HepG2 (cell line): Measurements from ENCODE around the gene SP1. TPM values are rescaled to one million over a fixed set of nuclear protein-coding genes. Genes with fewer than 3 reads are reported as not detected.
A peak's percentile ranks its signal among the peaks of the same experiment; 100 is the strongest.
"Not testable (repeated sequence)": the region's sequence is repeated elsewhere in the genome, so short reads cannot be mapped to it uniquely, and the experiment has no call there.

Experiments used
- ATAC-seq: fragments of 200-7000 bp; cut with Tn5 transposase; 3 replicates; pipeline ENCODE4 v1.9.1; 2020; ENCODE audit warnings: mild to moderate bottlenecking, moderate library complexity
- BruUV-seq: library from RNA; stranded (reverse); fragments of 400-500 nt; replicated peaks from 2 replicates; lab custom pipeline; 2021; lab: Mats Ljungman, UMichigan
- CTCF ChIA-PET: fragments of 300-600 bp; formaldehyde crosslinking; extraction: SDS; loops from one replicate; lab custom pipeline; 2021; ENCODE audit warnings: low total read pairs, inconsistent platforms, low intra/inter-chr PET ratio; lab: Yijun Ruan, JAX
- POLR2A ChIA-PET: fragments of 350-600 bp; sonication (Branson Sonifier 250); formaldehyde crosslinking; loops from one replicate; lab custom pipeline; 2020; ENCODE audit warnings: antibody characterized with exemption, inconsistent platforms; lab: Yijun Ruan, JAX
- DNase-seq: peaks from one replicate; pipeline ENCODE4 v3.0.0-alpha.2; 2015; ENCODE audit warnings: low spot score
- FAIRE-seq: peaks from 3 replicates; lab custom pipeline; 2011; peaks lifted over from hg19 to GRCh38; lab: Jason Lieb, UNC
- H2AFZ ChIP-seq: one replicate; pipeline ENCODE4 v1.6.1; 2011; ENCODE audit warnings: low read length, inconsistent platforms
- H3K27ac ChIP-seq: fragments of 300-600 bp; 3 replicates; pipeline ENCODE4 v1.8.0; 2011; ENCODE audit warnings: mixed run types, mild to moderate bottlenecking, mixed read lengths, low read length, inconsistent platforms; ENCODE audit not compliant: insufficient read depth; ENCODE audit errors: extremely low read length
- H3K27me3 ChIP-seq, 2 experiments: fragments of 200-600 bp in 1 of 2; 2 replicates in 1 of 2; 3 replicates in 1 of 2; pipeline versions ENCODE4 v1.6.0 to v1.8.0; 2011; ENCODE audit warnings: low read length in 2 of 2, mild to moderate bottlenecking in 2 of 2, moderate library complexity in 2 of 2, inconsistent platforms in 1 of 2; ENCODE audit not compliant: insufficient read depth in 2 of 2, control insufficient read depth in 1 of 2
- H3K36me3 ChIP-seq, 2 experiments: fragments of 200-600 bp in 1 of 2; replicated peaks in 1 of 2; 2 replicates in 1 of 2; 3 replicates in 1 of 2; pipeline versions ENCODE4 v1.5.1 to v1.8.0; 2011; ENCODE audit warnings: low read length in 2 of 2, inconsistent platforms in 1 of 2; ENCODE audit not compliant: insufficient read depth in 2 of 2, control insufficient read depth in 1 of 2
- H3K4me1 ChIP-seq: 2 replicates; pipeline ENCODE4 v1.5.1; 2012; ENCODE audit warnings: low read length, inconsistent platforms; ENCODE audit not compliant: insufficient read depth
- H3K4me2 ChIP-seq: 2 replicates; pipeline ENCODE4 v1.6.0; 2011; ENCODE audit warnings: low read depth, low read length, inconsistent platforms
- H3K4me3 ChIP-seq, 3 experiments: fragments of 200-600 bp in 1 of 3; sonication (generic), shearing (Covaris generic) in 1 of 3; replicated peaks in 1 of 3; 2 replicates each; pipeline ENCODE4 v1.5.1; 2011 to 2016; ENCODE audit warnings: low read length in 3 of 3, inconsistent platforms in 2 of 3, low read depth in 2 of 3, mild to moderate bottlenecking in 2 of 3, control low read depth in 1 of 3, mixed read lengths in 1 of 3; ENCODE audit not compliant: insufficient read depth in 1 of 3
- H3K79me2 ChIP-seq: one replicate; pipeline ENCODE4 v1.6.1; 2011; ENCODE audit warnings: low read length, inconsistent platforms; ENCODE audit not compliant: insufficient read depth
- H3K9ac ChIP-seq: 2 replicates; pipeline ENCODE4 v1.6.0; 2011; ENCODE audit warnings: mild to moderate bottlenecking, low read depth, low read length, inconsistent platforms; ENCODE audit not compliant: insufficient read depth
- H3K9me3 ChIP-seq: 2 replicates; pipeline ENCODE4 v1.5.1; 2012; ENCODE audit warnings: mild to moderate bottlenecking, low read length
- H4K20me1 ChIP-seq: 2 replicates; pipeline ENCODE4 v1.6.0; 2011; ENCODE audit warnings: inconsistent platforms, mild to moderate bottlenecking, low read length, moderate library complexity; ENCODE audit not compliant: insufficient read depth
- CEBPB ChIP-seq: IDR thresholded peaks from 2 replicates; pipeline ENCODE4 v1.6.1; 2011; ENCODE audit warnings: low read depth, low read length, improper control_type of control experiment, borderline replicate concordance
- CEBPG ChIP-seq: IDR thresholded peaks from 2 replicates; pipeline ENCODE4 v1.6.1; 2016
- ZMYM3 ChIP-seq: sonication (generic); formaldehyde crosslinking; IDR thresholded peaks from 2 replicates; pipeline ENCODE4 v1.5.1; 2020; ENCODE audit warnings: mild to moderate bottlenecking, missing genetic modification reagents
- ZNF460 ChIP-seq: sonication (generic); formaldehyde crosslinking; IDR thresholded peaks from 2 replicates; pipeline ENCODE4 v1.5.1; 2020; ENCODE audit warnings: missing genetic modification reagents, mild to moderate bottlenecking, borderline replicate concordance
- WGBS: methylation state at CpG from one replicate; pipeline ENCODE4 v1.1.6; 2017; ENCODE audit warnings: low lambda C conversion rate; 5-methylcytosine and 5-hydroxymethylcytosine counted together
- in situ Hi-C: cut with HindIII; loops from 2 replicates; pipeline ENCODE4 v1.10.0; 2017; ENCODE audit warnings: low pct_unique_long_range_greater_than_20kb; ENCODE audit not compliant: extremely low pct_ligation_motif_present
- intact Hi-C: fragments of 100-400 bp; cut with micrococcal nuclease; formaldehyde crosslinking; loops from one replicate; pipeline ENCODE4 v1.10.0; 2022; ENCODE audit not compliant: unreplicated experiment
- polyA plus RNA-seq, 8 experiments: library from polyadenylated mRNA; depleted of rRNA in 3 of 8; stranded (reverse) in 7 of 8; unstranded in 1 of 8; fragments of >200 nt; fragmentation: Illumina TruSeq in 4 of 8; extraction: Trizol in 4 of 8; gene quantifications; 2 replicates each; pipeline versions ENCODE4 v1.2.1 to v1.2.3, GENCODE V29; 2011 to 2016; ENCODE audit warnings: low read depth in 4 of 8, missing spikeins in 1 of 8, mixed read lengths in 1 of 8; ENCODE audit not compliant: insufficient read depth in 1 of 8
- total RNA-seq, 5 experiments: library from RNA; depleted of rRNA; stranded (reverse); fragments of >200 nt; fragmentation: Illumina TruSeq; extraction: Trizol; gene quantifications; 2 replicates each; pipeline ENCODE4 v1.2.3, GENCODE V29; 2016; ENCODE audit warnings: low read depth in 1 of 5

SP1 gene
- total and polyA plus RNA-seq, 2 of the 13 experiments (the other 11 are each of a cell fraction or from before 2014, with no cell fraction given), result 26.5 to 27.5 TPM

DNA sequence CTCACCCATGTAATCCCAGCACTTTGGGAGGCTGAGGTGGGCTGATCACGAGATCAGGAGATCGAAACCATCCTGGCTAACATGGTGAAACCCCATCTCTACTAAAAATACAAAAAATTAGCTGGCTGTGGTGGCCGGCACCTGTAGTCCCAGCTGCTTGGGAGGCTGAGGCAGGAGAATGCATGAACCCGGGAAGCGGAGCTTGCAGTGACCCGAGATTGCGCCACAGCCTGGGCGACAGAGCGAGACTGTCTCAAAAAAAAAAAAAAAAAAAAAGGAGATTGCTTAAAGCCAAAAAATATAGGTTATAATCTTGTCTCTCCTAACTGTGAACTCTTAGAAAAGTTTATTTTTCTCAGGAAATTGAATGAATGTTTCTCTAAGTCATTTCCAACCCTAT is 55.4 kb downstream of the SP1 start:
- 0 out of 2 replicates have a peak overlapping the region, but pooled peaks have one; percentile 27 for H3K4me2 ChIP-seq
- H3K27me3 ChIP-seq, H4K20me1 ChIP-seq, in situ Hi-C loops, FAIRE-seq, H3K36me3 ChIP-seq, H3K27ac ChIP-seq, DNase-seq, H2AFZ ChIP-seq, ATAC-seq, H3K9ac ChIP-seq, intact Hi-C loops, H3K9me3 ChIP-seq, CTCF ChIA-PET, BruUV-seq, H3K79me2 ChIP-seq, H3K4me3 ChIP-seq: not testable (repeated sequence)
- TF ChIP-seq CEBPG (CRISPR knock-in tag) (peak; percentile 43; the same call in 1 of the 2 replicates), ZMYM3 (CRISPR knock-in tag) (peak; percentile 21; the same call in 1 of the 2 replicates), ZNF460 (CRISPR knock-in tag) (peak; percentile 85; the same call in 1 of the 2 replicates), CEBPB (peak; percentile 60)
- peaks cover 22% of the 10 kb centered on the region for H3K4me1 ChIP-seq
- WGBS, result 35% methylated on average over 9 of the region's 9 CpGs
- POLR2A ChIA-PET, result interaction anchor here (0.7 kb wide), 1 partner anchor 255 kb away, joined by 3 read pairs; the partner anchor contains the start of gene ZNF740

DNA sequence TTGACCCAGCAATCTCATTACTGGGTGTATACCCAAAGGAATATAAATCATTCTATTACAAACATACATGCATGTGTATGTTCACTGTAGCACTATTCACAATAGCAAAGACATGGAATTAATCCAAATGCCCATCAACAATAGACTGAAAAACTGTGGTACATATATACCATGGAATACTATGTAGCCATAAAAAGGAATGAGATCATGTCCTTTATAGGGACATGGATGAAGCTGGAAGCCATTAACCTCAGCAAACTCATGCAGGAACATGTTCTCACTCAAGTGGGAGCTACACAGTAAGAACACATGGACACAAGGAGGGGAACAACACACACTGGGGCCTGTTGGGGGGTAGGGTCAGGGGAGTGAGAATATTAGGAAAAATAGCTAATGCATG is 59.6 kb downstream of the SP1 start:
- in situ Hi-C loops, H3K4me2 ChIP-seq, H2AFZ ChIP-seq, H3K9ac ChIP-seq, H4K20me1 ChIP-seq, ATAC-seq, DNase-seq, H3K4me3 ChIP-seq, FAIRE-seq, CTCF ChIA-PET, H3K27ac ChIP-seq, H3K9me3 ChIP-seq, BruUV-seq, H3K36me3 ChIP-seq, intact Hi-C loops, H3K27me3 ChIP-seq: not testable (repeated sequence)
- Histone ChIP-seq H3K79me2 (peaks cover 15% of the 10 kb centered on the region), H3K4me1 (peaks cover 46% of the 10 kb centered on the region)
- POLR2A ChIA-PET, result interaction anchor here (2.3 to 3.1 kb wide), 2 partner anchors 12 to 118 kb away, joined by 16 to 23 read pairs; partner anchors contain the start of gene AAAS
